Suprapubic skin (tissue), 4 donors: ENCODE results near the gene ACSL1. TPM values are rescaled to one million over a fixed set of nuclear protein-coding genes. Genes with fewer than 3 reads are reported as not detected.

Experiments
- DNase-seq, 2 donors: peaks; one replicate each; pipeline ENCODE4 v3.0.0-alpha.2; 2019; ENCODE audit warnings: low spot score in 2 of 2
- H3K27ac ChIP-seq: fragments of 200-600 bp; sonication (generic); one replicate; pipeline ENCODE4 v1.5.1; 2019
- H3K27me3 ChIP-seq: fragments of 200-600 bp; sonication (generic); one replicate; pipeline ENCODE4 v1.5.1; 2019
- H3K36me3 ChIP-seq: fragments of 200-600 bp; sonication (generic); one replicate; pipeline ENCODE4 v1.5.1; 2019
- H3K4me1 ChIP-seq: fragments of 200-600 bp; sonication (generic); one replicate; pipeline ENCODE4 v1.5.1; 2019
- H3K4me3 ChIP-seq: fragments of 200-600 bp; sonication (generic); one replicate; pipeline ENCODE4 v1.5.1; 2019; ENCODE audit warnings: mild to moderate bottlenecking
- H3K9me3 ChIP-seq: fragments of 200-600 bp; sonication (generic); one replicate; pipeline ENCODE4 v1.5.1; 2019
- EP300 ChIP-seq: sonication (generic); formaldehyde crosslinking; IDR thresholded peaks from one replicate; pipeline ENCODE4 v1.6.1; 2017; ENCODE audit warnings: antibody characterized with exemption
- POLR2A ChIP-seq, 2 donors: fragments of 450-650 bp; IDR thresholded peaks; one replicate each; pipeline ENCODE4 v1.6.1; 2017; ENCODE audit warnings: antibody characterized with exemption in 2 of 2, mild to moderate bottlenecking in 2 of 2, moderate library complexity in 2 of 2
- POLR2AphosphoS5 ChIP-seq, 3 donors: sonication (generic); formaldehyde crosslinking; IDR thresholded peaks; one replicate each; pipeline ENCODE4 v1.6.1; 2017; ENCODE audit warnings: antibody characterized with exemption in 3 of 3
- WGBS: methylation state at CpG from one replicate; pipeline ENCODE4 v1.1.5; 2018; 5-methylcytosine and 5-hydroxymethylcytosine counted together
- total RNA-seq, 4 donors: library from RNA; depleted of rRNA; stranded (reverse); fragments of >200 nt; gene quantifications; one replicate each; pipeline ENCODE4 v1.1.0, GENCODE V29; 2016
- TF ChIP-seq, protein P1 (sequence below), 2 donors: fragments of 200-600 bp in 1 of 2; fragments of 450-650 bp in 1 of 2; sonication (generic) in 1 of 2; IDR thresholded peaks; one replicate each; pipeline ENCODE4 v1.5.1; 2016 to 2019; ENCODE audit warnings: antibody characterized with exemption in 2 of 2, mild to moderate bottlenecking in 1 of 2, moderate library complexity in 1 of 2

ACSL1 gene
- total RNA-seq, 4 donors from 2014 or later: 236 to 420 (median 277) TPM

DNA sequence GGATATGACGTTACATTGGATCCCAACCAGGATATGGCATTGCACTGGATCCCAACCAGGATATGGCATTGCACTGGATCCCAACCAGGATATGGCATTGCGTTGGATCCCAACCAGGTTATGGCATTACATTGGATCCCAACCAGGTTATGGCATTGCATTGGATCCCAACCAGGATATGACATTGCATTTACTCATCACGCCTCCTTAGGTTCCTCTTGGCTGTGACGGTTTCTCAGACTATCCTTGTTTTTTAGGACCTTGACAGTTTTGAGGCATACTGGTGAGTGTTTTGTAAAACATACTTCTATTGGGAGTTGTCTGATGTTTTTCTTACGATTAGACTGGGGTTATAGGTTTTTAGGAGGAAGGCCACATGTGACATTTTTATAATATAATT lies 5.4 kb upstream of the ACSL1 start:
- Histone ChIP-seq H3K4me3 (no peak overlapping the region), H3K27ac (no peak overlapping the region), H3K27me3 (no peaks in the 10 kb centered on the region), H3K9me3 (no peaks in the 10 kb centered on the region), H3K4me1 (peaks cover 11% of the 10 kb centered on the region), H3K36me3 (no peaks in the 10 kb centered on the region)
- no peak for DNase-seq
- no peak for TF ChIP-seq POLR2AphosphoS5 (IDR thresholded peaks at IDR 0.05)
- TF ChIP-seq, protein P1, sequence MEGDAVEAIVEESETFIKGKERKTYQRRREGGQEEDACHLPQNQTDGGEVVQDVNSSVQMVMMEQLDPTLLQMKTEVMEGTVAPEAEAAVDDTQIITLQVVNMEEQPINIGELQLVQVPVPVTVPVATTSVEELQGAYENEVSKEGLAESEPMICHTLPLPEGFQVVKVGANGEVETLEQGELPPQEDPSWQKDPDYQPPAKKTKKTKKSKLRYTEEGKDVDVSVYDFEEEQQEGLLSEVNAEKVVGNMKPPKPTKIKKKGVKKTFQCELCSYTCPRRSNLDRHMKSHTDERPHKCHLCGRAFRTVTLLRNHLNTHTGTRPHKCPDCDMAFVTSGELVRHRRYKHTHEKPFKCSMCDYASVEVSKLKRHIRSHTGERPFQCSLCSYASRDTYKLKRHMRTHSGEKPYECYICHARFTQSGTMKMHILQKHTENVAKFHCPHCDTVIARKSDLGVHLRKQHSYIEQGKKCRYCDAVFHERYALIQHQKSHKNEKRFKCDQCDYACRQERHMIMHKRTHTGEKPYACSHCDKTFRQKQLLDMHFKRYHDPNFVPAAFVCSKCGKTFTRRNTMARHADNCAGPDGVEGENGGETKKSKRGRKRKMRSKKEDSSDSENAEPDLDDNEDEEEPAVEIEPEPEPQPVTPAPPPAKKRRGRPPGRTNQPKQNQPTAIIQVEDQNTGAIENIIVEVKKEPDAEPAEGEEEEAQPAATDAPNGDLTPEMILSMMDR (IDR thresholded peaks at IDR 0.05): no peak
- TF ChIP-seq EP300: no peak
- no peak for TF ChIP-seq POLR2A (IDR thresholded peaks at IDR 0.05)
- WGBS: 61% methylated on average over 5 of the region's 5 CpGs

DNA sequence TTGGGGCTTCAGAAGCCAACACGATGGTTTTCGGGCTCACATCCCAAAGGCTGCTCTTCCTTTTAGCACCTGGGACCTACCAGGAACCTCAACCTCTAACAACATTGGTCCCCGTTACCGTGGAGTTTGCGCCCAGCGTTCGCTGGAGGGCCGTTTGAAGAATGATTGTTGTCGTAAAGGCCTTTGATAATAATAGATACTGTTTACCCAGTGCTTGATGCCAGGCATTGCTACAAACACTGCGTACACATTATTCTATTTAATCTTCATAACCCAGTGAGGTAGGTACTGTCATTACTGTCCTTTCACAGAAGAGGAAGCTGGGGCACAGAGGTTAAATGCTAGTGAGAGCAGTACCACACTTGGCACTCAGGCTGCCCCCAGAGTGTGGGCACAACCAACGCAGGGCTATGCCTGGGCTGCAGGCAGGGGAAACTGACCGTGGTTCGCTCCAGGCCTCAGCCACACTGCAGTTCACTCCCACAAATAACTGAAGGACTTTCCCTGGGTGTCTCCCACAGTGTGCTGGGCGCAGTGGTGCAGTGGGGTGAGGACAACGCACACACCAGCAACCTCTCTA lies 1.0 kb upstream of the ACSL1 start:
- peak overlapping the region; percentile 83 for H3K27ac ChIP-seq
- H3K27me3 ChIP-seq: no peaks in the 10 kb centered on the region
- 42% methylated on average over 8 of the region's 15 CpGs for WGBS
- no peaks in the 10 kb centered on the region for H3K36me3 ChIP-seq
- no peak for DNase-seq
- no peaks in the 10 kb centered on the region for H3K9me3 ChIP-seq
- peaks cover 33% of the 10 kb centered on the region for H3K4me1 ChIP-seq
- TF ChIP-seq POLR2A (IDR thresholded peaks at IDR 0.05): no peak
- H3K4me3 ChIP-seq: peak overlapping the region; percentile 89

DNA sequence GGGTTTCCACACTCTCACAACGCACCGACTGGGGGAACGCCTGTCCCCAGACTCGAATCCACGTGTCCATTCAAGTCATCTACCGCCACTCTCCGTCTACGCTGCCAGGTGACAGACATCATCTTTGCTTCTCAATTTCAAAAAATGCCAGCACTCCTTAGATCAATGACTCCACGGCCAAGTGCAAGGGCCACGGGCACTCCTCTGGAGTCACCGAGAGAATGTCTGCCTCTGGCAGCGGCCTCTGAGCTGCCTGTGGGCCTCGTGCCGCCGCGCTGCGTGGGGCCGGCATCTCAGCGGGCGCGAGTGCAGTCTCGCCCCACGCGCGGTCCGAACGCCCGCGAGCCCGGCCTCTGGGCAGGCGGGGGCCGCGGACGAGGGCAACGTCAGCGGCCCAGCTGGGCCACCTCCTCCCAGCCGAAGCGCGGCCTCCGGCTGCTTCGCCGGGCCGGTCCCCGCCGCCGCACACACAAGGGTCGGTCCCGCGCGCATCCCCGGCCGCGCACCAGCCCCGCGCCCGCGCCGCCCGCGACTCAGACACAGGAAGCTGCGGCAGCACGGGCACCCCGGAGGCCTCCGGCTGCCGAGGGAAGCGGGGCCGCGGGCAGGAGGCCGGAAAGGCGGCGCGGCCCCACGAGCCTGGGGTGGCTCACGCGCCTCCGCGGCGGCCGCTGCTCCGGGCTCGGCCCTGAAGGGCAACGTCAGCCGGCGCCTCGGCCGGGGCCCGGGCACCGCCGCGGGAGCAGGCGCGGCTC lies 450 bp downstream of the ACSL1 start:
- Histone ChIP-seq H3K4me3 (peak overlapping the region; percentile 89), H3K27ac (peak overlapping the region; percentile 91), H3K9me3 (no peaks in the 10 kb centered on the region), H3K36me3 (no peaks in the 10 kb centered on the region), H3K4me1 (peaks cover 39% of the 10 kb centered on the region), H3K27me3 (no peaks in the 10 kb centered on the region)
- DNase-seq: peak in 1 of 2 donors; percentile 69
- TF ChIP-seq, protein P1 (IDR thresholded peaks at IDR 0.05): no peak
- TF ChIP-seq EP300 (no peak), POLR2A (IDR thresholded peaks at IDR 0.05) (no peak), POLR2AphosphoS5 (IDR thresholded peaks at IDR 0.05) (no peak)
- WGBS: 11% methylated on average over 29 of the region's 92 CpGs

DNA sequence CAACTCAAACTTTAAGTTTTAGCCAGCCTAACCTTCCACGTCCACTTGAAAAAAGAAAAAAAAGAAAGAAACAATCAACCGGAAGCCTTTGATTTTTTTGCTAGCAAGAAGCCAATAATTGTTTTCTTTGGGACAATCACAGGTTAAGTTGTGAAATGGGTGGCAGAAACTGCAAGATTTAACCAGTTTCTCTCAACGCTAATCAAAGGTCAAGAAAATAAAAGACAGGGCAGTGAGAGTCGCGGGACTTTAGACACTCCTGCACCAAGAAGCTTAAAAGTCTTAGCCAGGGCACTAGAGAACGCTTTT lies 1.0 kb downstream of the ACSL1 start:
- DNase-seq: no peak
- peak overlapping the region; percentile 89 for H3K4me3 ChIP-seq
- 28% methylated on average over 6 of the region's 6 CpGs for WGBS

DNA sequence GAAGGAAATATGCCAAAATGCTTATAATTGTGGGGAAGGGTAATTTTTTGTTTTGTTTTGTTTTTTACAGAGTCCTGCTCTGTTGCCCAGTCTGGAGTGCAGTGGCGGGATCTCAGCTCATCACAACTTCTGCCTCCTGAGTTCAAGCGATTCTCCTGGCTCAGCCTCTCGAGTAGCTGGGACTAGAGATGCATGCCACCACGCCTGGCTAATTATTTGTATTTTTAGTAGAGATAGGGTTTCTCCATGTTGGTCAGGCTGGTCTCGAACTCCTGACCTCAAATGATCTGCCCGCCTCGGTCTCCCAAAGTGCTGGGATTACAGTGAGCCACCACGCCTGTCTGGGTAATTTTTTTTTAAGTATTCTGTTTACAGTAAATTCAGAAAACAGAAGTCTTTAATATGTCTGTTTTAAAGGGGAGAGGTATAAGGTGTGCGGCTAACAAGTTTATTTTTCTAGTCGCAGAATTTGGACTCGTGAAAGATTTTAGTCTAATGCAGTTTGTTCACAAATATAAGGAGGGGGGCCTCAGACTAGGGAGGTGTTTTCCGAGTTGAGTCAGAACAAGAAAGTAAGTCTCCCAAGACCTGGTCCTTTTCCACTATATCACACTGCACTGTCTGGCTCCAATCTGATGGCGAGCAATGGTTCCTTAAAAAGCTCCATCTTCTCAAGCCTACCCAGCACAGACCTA lies 1.5 kb downstream of the ACSL1 start:
- 69% methylated on average over 13 of the region's 13 CpGs for WGBS

More for the DNA sequence above, 1.0 kb downstream of the ACSL1 start:
- Histone ChIP-seq H3K27ac (peak overlapping the region; percentile 91), H3K36me3 (no peaks in the 10 kb centered on the region), H3K4me1 (peaks cover 43% of the 10 kb centered on the region), H3K9me3 (no peaks in the 10 kb centered on the region), H3K27me3 (no peaks in the 10 kb centered on the region)
- TF ChIP-seq, protein P1 (IDR thresholded peaks at IDR 0.05): no peak
- no peak for TF ChIP-seq POLR2A (IDR thresholded peaks at IDR 0.05)
- no peak for TF ChIP-seq EP300
- TF ChIP-seq POLR2AphosphoS5 (IDR thresholded peaks at IDR 0.05): no peak

More for the DNA sequence above, 1.5 kb downstream of the ACSL1 start:
- Histone ChIP-seq H3K4me1 (peaks cover 43% of the 10 kb centered on the region), H3K27me3 (no peaks in the 10 kb centered on the region), H3K36me3 (no peaks in the 10 kb centered on the region), H3K27ac (no peak overlapping the region), H3K4me3 (peak overlapping the region; percentile 89), H3K9me3 (no peaks in the 10 kb centered on the region)
- TF ChIP-seq POLR2A (IDR thresholded peaks at IDR 0.05) (no peak), EP300 (no peak), POLR2AphosphoS5 (IDR thresholded peaks at IDR 0.05) (no peak)
- TF ChIP-seq, protein P1 (IDR thresholded peaks at IDR 0.05): no peak
- DNase-seq: no peak
